AG04449 (cell line): Measurements from ENCODE around the gene RBM3.
"Not testable (repeated sequence)": the region's sequence is repeated elsewhere in the genome, so short reads cannot be mapped to it uniquely, and the experiment has no call there.

ENCODE experiments used
- CTCF ChIA-PET: fragments of 350-600 bp; formaldehyde crosslinking; extraction: SDS; loops from one replicate; lab custom pipeline; 2021; ENCODE audit warnings: antibody characterized with exemption; lab: Yijun Ruan, JAX
- POLR2A ChIA-PET: fragments of 400-600, 350-600 bp; formaldehyde crosslinking; extraction: SDS; loops from one replicate; lab custom pipeline; 2020; ENCODE audit warnings: antibody characterized with exemption, inconsistent platforms; lab: Yijun Ruan, JAX
- DNase-seq: peaks from one replicate; pipeline ENCODE4 v3.0.0-alpha.2; 2010; ENCODE audit warnings: low read depth, low spot score
- H3K4me3 ChIP-seq: 2 replicates; pipeline ENCODE4 v1.5.1; 2011; ENCODE audit warnings: low read depth, mild to moderate bottlenecking, control low read depth, low read length
- TF ChIP-seq, protein P1 (sequence below): IDR thresholded peaks from one replicate; pipeline ENCODE4 v1.5.1; 2011; ENCODE audit warnings: mild to moderate bottlenecking, moderate library complexity, low read length, control low read depth, inconsistent platforms; ENCODE audit not compliant: insufficient read depth; ENCODE audit errors: missing control alignments

The RBM3 gene

DNA sequence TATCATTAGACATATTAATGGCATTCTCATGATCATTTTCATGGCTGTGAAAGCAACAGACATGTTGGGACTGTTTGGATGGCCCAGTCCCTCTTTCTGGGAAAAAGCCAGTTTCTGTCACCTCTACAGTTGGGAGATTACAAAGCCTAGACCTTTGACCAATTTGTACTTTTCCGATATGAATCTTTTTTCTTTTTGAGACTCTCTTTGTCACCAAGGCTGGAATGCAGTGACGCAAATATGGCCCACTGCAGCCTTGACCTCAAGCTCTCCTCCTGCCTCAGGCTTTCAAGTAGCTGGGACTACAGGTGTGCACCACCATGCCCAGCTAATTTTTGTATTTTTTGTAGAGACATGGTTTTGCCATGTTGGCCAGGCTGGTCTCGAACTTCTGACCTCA is 25.4 kb upstream of the RBM3 start:
- H3K4me3 ChIP-seq: no peak overlapping the region
- no peak for DNase-seq
- POLR2A ChIA-PET: no interaction called here
- CTCF ChIA-PET: interaction anchor here (1.4 to 1.7 kb wide), 2 partner anchors 9 to 466 kb away, joined by 3 to 6 read pairs; partner anchors contain the start of gene TBC1D25
- TF ChIP-seq, protein P1, sequence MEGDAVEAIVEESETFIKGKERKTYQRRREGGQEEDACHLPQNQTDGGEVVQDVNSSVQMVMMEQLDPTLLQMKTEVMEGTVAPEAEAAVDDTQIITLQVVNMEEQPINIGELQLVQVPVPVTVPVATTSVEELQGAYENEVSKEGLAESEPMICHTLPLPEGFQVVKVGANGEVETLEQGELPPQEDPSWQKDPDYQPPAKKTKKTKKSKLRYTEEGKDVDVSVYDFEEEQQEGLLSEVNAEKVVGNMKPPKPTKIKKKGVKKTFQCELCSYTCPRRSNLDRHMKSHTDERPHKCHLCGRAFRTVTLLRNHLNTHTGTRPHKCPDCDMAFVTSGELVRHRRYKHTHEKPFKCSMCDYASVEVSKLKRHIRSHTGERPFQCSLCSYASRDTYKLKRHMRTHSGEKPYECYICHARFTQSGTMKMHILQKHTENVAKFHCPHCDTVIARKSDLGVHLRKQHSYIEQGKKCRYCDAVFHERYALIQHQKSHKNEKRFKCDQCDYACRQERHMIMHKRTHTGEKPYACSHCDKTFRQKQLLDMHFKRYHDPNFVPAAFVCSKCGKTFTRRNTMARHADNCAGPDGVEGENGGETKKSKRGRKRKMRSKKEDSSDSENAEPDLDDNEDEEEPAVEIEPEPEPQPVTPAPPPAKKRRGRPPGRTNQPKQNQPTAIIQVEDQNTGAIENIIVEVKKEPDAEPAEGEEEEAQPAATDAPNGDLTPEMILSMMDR: no peak

DNA sequence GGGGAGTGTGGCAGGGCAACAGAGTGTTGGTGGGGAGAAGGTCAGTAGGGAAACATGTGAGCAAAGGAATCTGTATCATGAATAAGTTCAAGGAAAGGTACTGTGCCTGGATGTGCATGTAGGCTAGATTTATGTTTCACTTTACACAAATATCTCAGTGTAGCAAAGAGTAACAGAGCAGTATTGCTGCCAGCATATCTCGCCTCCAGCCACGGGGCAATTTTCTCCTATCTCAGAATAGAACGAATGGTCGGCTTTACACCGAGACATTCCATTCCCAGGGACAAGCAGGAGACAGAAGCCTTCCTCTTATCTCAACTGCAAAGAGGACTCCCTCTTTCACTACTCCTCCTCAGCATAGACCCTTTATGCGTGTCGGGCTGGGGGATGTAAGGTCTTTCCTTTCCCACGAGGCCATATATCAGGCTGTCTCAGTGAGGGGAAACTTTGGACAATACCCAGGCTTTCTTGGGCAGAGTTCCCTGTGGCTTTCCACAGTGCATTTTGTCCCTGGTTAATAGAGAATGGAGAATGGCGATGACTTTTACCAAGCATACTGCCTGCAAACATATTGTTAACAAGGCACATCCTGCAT is 18.5 kb upstream of the RBM3 start:
- POLR2A ChIA-PET, H3K4me3 ChIP-seq, DNase-seq, CTCF ChIA-PET: not testable (repeated sequence)

DNA sequence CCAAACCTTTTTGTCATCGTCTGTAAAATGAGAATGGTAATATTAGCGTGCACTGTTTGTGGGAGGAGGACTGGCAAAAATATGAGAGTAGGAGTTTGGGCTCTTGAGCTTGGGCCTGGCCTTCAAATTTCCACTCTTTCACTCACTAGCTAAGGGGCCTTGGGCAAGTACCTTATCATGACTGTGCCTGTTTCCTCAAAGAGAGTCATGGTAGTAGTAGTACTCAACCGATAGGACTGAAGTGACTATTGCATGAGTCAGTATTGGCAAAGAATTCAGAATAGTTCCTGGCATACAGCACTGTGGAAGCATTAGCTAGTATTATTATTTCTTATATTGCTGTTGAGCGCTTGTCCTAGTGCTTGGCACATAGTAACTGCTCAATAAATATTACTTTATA is 16.0 kb upstream of the RBM3 start:
- H3K4me3 ChIP-seq: no peak overlapping the region
- peak; percentile 47 for DNase-seq
- TF ChIP-seq, protein P1: no peak
- ChIA-PET POLR2A (interaction anchor here (0.7 to 1.5 kb wide), 2 partner anchors 16 to 26 kb away, joined by 3 to 4 read pairs; partner anchors contain the start of gene RBM3), CTCF (interaction anchor here (1.5 kb wide), 1 partner anchor 476 kb away, joined by 4 read pairs; no protein-coding TSS in a partner anchor)

DNA sequence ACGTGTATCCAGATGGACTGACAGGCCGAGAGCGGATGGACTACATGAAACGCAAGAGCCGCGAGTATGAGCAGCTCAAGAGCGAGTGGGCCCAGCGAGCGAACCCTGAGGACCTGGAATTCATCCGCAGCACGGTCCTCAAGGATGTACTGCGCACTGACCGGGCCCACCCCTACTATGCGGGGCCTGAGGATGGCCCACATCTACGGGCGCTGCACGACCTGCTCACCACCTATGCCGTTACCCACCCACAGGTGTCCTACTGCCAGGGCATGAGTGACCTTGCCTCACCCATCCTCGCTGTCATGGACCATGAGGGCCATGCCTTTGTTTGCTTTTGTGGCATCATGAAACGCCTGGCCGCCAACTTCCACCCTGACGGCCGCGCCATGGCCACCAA is 14.6 kb upstream of the RBM3 start:
- TF ChIP-seq, protein P1: no peak
- no peak for DNase-seq
- ChIA-PET POLR2A (no interaction called here), CTCF (no interaction called here)
- no peak overlapping the region for H3K4me3 ChIP-seq

DNA sequence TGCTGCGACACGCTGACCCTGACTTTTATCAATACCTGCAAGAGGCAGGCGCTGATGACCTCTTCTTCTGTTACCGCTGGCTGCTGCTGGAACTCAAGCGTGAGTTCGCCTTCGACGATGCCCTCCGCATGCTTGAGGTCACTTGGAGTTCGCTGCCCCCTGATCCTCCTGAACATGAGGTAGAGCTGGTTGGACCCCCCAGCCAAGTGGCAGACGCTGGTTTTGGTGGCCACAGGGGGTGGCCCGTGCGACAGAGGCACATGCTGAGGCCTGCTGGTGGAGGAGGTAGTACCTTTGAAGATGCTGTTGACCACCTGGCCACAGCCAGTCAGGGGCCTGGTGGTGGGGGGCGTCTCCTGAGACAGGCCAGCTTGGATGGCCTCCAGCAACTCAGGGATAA is 14.2 kb upstream of the RBM3 start:
- H3K4me3 ChIP-seq: no peak overlapping the region
- ChIA-PET CTCF (no interaction called here), POLR2A (no interaction called here)
- TF ChIP-seq, protein P1: no peak
- no peak for DNase-seq

DNA sequence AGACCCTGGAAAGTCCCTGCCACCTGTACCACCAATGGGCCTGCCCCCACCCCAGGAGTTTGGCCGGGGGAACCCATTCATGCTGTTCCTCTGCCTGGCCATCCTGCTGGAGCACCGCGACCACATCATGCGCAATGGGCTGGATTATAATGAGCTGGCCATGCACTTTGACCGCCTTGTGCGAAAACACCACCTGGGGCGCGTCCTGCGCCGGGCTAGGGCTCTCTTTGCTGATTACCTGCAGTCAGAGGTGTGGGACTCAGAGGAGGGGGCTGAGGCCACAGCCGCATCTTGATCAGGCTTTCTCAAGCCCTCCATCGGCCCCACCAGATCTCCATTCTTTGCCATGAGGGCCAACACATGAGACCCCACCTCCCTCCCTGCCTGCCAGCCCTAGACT is 13.6 kb upstream of the RBM3 start:
- no peak for DNase-seq
- CTCF ChIA-PET: no interaction called here
- H3K4me3 ChIP-seq: no peak overlapping the region
- POLR2A ChIA-PET: no interaction called here
- TF ChIP-seq, protein P1: no peak

DNA sequence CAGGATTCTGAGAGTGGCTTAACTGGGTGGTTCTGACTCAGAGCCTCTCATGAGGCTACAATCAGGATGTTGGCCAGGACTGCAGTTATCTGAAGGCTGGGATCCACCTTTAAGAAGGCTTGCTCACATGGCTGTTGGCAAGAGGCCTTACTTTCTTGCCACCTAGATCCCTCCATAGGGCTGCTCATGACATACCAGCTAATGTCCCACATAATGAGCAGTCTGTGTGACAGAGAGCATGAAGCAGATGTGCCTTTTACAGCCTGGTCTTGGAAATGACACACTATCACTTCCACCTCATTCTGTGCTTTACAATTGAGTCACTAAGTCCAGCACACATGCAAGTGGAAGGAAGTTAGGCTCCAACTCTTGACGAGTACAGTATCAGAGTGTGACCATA is 4.3 kb upstream of the RBM3 start:
- POLR2A ChIA-PET: no interaction called here
- no peak for DNase-seq
- TF ChIP-seq, protein P1: no peak
- no peak overlapping the region for H3K4me3 ChIP-seq
- CTCF ChIA-PET: no interaction called here
